Measurements from ENCODE around the gene PALMD.

PALMD gene

DNA sequence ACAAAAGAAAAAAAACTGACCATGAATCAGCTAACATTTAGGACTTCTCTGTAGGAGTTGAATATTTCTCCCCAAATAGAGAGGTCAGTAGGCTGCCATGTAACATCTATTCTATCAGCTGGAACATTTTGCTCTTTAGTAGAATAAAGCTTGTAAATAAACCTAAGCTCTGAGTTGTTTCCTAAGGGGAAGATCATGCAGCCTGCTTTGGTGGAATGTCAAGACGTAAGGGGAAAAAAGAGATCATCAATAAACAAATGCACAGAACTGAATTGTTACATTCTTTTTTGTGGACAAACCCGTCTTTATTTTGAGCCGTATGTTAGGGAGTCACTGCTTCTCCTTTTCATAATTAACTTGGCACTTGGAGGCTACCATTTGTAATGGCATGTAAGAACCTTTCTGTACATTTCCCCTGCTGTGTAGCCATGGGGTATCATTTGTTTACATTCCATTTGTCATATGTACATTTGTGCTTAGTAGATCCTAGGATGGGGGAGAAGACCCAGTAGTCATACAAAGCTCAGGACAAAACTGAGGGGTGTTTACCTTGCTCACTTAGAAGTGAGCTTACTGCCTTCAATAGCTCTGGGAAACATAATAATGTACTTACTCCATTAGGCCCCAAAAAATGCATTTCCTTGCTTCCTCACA, 10.8 kb upstream of the PALMD start:
- no peak for DNase-seq (ENCODE audit: low read depth, low spot score)

GRCh38 chr1:99635664-99636063, 10.2 kb upstream of the PALMD start:
- no peak for DNase-seq (ENCODE audit: low read depth, low spot score)

DNA sequence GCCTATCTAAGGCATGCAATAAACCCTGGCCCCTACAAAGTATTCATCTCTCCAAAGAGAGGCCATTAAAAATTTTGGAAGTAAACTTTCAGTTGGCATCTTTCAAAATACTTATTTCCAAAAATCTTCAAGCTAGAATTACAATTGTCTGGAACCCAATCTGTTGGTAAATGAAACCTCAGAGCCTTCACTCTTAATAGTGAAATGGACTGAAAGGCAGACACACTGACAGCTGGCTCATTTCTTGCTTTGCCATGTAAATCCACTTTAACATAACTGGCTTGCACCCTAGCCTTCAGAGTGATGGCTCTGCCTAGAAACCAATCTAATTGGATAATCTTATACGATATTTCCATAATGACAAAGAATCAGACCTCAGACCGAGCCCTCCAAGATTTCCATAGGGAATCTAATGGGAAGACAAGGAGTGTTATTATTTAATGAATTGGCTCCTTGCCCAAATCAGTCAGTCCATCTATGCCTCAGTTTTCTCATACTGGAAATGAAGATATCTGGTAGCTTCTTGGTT, 9.2 kb upstream of the PALMD start:
- no peak for DNase-seq (ENCODE audit: low read depth, low spot score)

- no peak for DNase-seq (ENCODE audit: low read depth, low spot score)
Observed at GRCh38 chr1:99638853-99639252, 7.1 kb upstream of the PALMD start.

DNA sequence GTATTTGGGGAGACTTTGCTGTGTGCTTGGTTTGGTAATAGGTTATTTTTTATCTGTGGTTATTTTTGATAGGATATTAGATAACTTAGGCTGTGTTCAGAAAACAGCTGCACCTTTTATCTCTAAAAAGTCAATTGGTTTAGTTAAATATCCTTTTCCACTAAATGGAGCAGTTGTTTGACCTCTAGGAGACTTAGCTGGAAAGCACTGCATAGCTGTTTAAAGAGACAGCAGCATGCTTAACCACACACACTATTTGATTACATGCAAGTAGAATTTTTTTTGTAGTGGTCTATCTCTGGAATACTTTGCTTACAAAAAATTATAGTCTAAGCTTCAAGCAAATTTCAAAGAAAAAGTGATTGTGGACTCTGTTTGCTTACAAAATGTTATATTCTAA, 6.5 kb upstream of the PALMD start:
- no peak for DNase-seq (ENCODE audit: low read depth, low spot score)

DNA sequence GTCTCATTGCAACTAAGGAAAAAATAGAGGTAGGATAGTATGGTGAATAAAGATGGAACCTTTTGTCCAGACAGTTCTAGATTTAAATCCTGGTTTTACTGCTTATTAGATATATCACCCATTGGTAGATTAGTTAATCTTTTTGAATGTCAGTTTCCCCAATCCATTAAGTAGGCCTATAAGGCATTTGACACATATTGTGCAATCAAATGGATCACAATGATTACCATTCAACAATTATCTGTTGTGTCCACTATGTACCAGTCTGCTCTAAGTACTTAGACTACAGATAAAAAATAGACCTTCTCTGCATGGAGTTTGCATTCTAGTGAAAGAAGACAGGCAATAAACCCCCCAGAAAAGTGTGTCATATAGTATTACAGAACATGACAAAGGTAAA, 6.0 kb upstream of the PALMD start:
- no peak for DNase-seq (ENCODE audit: low read depth, low spot score)

GRCh38 chr1:99640672-99641071, 5.2 kb upstream of the PALMD start:
- DNase-seq (ENCODE audit: low read depth, low spot score), result no peak

DNA sequence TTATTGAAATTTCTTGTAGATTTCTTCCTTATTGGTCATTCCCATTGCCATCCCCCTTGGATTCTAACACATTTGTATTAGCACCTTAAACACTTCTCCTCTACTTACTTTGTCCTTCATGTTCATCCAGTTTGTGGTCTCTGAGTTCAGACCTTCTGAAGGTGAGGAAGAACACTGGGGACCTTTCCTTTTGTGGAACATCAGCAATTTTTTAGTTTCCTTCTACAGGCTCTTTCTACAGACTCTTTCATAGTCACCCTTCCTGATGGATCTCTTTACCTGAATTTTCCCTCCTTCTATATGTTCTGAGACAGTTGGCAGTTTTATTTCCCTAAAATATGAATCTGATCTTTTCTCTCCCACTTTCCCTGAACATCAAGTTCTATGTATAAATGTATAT, 4.4 kb upstream of the PALMD start:
- DNase-seq (ENCODE audit: low read depth, low spot score), result no peak

GRCh38 chr1:99642053-99642452, 3.9 kb upstream of the PALMD start:
- no peak for DNase-seq (ENCODE audit: low read depth, low spot score)

DNA sequence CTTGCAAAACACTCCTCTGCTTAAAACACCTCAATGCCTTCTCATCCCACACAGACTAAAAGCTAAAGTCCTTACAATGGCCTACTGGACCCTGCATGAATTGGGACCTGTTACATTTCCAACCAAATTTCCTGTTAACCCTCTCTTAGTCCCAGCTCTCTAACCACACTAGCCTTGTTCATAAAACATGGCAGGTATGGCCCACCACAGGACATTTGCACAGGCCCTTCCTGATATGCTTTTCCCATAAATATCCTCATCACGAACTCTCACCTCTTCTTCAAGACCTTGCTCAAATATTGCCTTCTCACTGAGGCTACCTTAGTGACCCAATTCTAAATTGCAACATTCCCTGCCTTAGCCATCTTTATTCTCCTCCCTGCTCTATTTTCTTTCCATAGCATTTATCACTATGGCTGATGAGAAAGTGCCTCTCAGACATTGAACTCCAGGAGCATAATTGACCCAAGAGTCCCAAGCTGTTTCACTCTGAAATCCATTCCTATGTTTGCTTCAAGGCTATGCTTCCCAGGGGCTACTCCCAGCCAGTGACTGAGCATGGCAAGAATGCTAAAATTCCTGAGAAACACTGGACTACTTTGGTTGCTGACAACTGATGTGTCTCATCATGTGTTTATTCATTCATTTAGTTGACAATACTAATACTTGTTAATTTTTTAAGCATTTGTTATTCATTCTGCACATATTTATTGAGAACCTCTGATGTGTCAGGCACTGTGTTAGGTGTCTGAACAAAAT, 2.7 kb upstream of the PALMD start:
- no peak for DNase-seq (ENCODE audit: low read depth, low spot score)

DNA sequence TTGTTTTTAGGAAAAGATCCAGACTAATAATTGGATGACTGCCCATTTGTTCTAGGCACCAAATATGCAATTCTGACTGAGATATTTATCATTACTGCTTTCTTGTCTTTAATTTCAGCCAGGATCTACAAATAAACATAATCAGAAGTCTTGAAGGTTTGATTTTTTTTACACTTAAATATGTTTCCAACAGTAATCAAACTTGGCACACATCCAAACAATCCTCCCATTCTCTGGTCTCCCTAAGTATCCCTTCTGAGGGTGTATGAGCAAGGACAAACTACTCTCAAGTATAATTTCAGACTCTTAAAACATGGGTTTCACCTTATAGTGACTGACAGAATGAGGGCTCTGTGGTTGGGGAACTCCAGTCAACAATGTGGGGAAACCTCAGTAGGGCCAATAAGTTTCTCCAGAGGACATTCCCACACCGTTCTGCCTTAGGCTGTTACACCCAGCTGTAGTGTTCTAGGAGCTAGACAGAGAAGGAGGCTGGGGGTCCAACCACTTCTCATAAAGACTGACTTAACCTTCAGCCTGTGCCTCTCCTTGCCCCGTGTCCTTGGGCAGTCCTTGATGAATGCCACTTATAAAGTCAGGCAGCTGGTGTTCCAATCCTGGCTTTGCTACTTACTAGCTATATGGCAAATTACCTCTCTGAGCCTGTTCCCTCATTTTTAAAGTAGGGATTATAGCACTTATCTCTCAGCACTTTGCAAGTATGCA, 1.5 kb upstream of the PALMD start:
- DNase-seq (ENCODE audit: low read depth, low spot score), result no peak

DNA sequence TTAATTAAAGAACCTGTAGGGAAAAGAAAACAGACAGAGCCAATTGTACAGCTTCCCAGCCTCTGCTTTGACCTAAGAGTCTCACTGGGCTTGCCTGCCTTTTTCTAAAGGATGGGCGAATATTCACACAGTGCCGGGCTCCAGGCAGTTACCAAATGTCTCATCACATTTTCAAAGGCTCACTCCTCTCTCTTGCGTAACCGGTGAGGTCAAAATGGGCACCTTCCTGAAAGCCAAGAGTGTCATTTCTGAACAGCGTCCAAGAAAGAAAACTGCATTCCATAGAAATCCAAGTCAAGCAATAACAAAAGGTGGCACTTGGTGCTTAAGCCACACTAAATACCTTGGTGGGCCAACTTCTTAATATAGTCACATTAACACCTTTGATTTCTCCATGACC, 710 bp upstream of the PALMD start:
- DNase-seq (ENCODE audit: low read depth, low spot score), result no peak

GRCh38 chr1:99646868-99647267, 955 bp downstream of the PALMD start:
- no peak for DNase-seq (ENCODE audit: low read depth, low spot score)

- no peak for DNase-seq (ENCODE audit: low read depth, low spot score)
Observed at GRCh38 chr1:99647490-99647889, 1.6 kb downstream of the PALMD start.

GRCh38 chr1:99648107-99648506, 2.2 kb downstream of the PALMD start:
- DNase-seq (ENCODE audit: low read depth, low spot score), result no peak

DNA sequence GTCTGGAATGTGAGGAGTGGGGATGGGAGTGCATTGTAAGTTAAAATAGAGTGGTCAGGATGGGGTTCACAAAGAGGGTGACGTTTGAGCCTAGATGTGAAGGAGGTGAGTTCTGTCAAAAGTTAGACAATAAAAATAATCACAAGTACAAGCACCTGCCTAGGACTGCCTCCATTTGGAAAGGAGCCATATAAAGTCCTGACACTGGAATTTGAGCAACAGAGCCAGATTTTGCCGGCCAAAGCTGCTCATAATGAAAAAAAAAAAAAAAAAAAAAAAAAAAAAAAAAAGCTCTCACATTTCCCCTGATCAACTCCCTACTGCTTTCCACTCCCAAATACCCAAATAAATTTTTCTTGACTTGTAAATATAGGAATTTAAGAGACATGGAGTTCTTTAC, 4.1 kb downstream of the PALMD start:
- DNase-seq (ENCODE audit: low read depth, low spot score), result no peak

DNA sequence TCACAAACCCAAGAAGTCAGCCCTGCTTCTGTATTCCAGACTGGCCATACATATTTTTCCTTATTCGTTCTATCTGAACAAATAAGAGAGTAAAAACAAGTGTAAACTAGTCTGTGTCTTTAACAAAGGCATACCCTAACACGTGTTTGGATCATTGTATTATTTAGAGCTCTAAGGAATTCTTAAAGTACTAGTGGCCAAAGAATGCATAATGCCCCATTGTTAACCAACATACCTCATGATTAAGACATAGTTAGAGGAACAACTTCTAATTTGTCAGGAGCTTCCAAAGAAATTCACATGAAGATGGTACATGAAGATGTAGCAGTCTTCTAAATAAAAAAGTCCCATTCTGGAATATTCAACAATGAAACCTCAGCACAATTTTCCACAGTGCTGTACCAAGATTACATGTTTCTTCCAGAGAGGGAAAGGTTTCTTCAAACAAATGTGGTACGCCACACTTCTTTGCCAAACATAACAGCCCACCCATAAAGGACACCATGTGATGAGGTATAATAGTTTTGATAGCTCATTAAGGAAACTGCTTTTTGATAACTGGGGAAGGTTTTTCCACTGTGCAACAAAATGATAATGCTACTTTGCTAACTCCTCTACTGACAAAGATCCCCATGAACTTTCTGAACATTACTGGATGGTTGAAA, 5.0 kb downstream of the PALMD start:
- DNase-seq (ENCODE audit: low read depth, low spot score), result no peak

DNA sequence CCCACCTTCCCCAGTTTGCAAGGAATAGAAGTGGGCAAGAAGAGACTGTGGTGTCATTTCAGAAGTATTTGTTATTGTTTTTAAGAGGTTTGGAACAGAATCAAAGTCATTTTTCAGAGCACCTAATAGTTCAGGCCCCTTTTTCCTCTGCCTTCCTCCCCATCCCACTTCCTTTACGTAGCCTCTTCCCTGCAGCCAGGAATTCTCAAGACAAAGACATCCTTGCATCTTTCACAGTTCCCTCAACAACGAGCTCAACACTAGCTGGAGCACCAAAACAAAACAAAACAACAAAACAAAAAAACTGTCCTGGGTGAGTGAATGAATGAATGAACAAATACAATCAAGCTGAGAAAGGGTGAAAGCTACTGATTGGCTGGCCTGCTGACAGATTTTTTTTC, 7.0 kb downstream of the PALMD start:
- DNase-seq (ENCODE audit: low read depth, low spot score), result no peak

DNA sequence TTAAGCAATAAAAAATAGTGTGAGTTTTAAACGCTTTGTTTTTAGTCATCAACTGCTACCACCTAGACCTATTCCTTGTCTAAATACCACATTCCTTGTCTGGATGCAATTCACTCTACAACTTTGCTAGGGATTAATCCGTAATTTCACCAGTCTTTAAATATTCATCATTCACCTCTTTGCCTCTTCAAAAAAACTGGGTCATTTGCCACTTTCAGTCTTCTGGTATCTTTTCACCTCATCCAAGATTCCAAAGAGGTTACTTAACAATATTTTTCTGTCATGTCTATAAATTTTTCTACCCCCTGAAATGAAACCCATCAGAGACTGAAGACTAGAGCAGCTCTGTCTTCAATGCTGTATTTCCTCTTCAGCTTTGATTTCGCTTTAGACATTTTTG, 9.5 kb downstream of the PALMD start:
- DNase-seq (ENCODE audit: low read depth, low spot score), result no peak

GRCh38 chr1:99656701-99657100, 10.8 kb downstream of the PALMD start:
- no peak for DNase-seq (ENCODE audit: low read depth, low spot score)

DNA sequence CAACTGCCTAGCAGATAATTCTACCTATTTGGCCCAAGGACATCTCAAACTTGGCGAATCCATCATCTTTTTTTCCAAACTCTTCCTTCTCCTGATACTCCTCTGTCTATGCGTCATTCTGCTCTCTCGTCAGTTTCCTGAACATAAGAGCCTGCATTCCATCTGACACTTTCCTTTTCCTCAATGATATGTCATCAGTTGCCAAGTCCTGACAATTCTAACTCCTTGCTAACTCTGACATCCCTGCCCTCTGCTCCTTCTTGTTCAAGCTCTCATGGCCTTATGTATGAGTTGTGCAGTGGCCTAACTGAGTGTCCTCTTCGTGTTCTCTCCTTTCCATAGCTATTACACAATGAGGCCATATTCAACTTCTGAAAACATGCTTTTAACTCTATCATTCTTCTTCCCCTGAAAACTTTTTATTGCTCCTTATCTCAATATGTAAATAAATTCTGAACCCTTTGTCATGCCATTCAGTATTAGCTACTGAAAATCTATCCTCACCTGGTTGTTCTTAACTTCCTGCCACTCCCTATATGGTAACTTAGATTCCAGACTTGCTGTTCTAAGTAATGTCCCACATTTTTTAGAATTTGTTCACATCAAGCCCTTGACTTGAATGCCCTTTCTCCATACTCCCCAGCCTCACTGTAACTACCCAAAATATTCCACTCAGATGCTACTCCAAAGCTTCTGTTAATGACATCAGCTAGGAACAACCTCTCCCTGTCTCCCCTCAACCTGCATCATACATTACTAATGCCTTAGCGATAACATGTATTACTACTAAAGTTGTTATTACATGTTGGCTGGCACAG, 11.5 kb downstream of the PALMD start:
- no peak for DNase-seq (ENCODE audit: low read depth, low spot score)

GRCh38 chr1:99658031-99658290, 12.0 kb downstream of the PALMD start:
- DNase-seq (ENCODE audit: low read depth, low spot score), result no peak
